Activated T-helper 9 cell treated with anti-CD3 and anti-CD28 coated beads, Interleukin-2, amount 50 U/mL, for 16 hours (primary cell): Measurements from ENCODE around the gene CASP4.
"Not testable (repeated sequence)": the region's sequence is repeated elsewhere in the genome, so short reads cannot be mapped to it uniquely, and the experiment has no call there.

Source experiments
- DNase-seq: peaks from one replicate; pipeline ENCODE4 v3.0.0-alpha.2; 2020; ENCODE audit warnings: low read depth

Gene CASP4

GRCh38 chr11:104956528-104956927, 11.8 kb downstream of the CASP4 start:
- DNase-seq: no peak

GRCh38 chr11:104946907-104947306, 21.5 kb downstream of the CASP4 start:
- DNase-seq: no peak

- DNase-seq: no peak
These were observed 24.3 kb downstream of the CASP4 start for GRCh38 chr11:104944076-104944475.

- DNase-seq: no peak
These were observed 24.8 kb downstream of the CASP4 start for GRCh38 chr11:104943561-104943960.

GRCh38 chr11:104934594-104934993, 33.8 kb downstream of the CASP4 start:
- DNase-seq: no peak

GRCh38 chr11:104934073-104934472, 34.3 kb downstream of the CASP4 start:
- DNase-seq: not testable (repeated sequence)

GRCh38 chr11:104928811-104929210, 39.6 kb downstream of the CASP4 start:
- DNase-seq: no peak

GRCh38 chr11:104926771-104927611, 41.4 kb downstream of the CASP4 start:
- DNase-seq: no peak

GRCh38 chr11:104925850-104926249, 42.5 kb downstream of the CASP4 start:
- DNase-seq: no peak

- DNase-seq: no peak
These were observed 50.1 kb downstream of the CASP4 start for GRCh38 chr11:104918113-104918824.

- no peak for DNase-seq
These were observed 50.9 kb downstream of the CASP4 start for GRCh38 chr11:104917271-104918112.

GRCh38 chr11:104916442-104916841, 51.9 kb downstream of the CASP4 start:
- DNase-seq: no peak

- DNase-seq: no peak
These were observed 56.3 kb downstream of the CASP4 start for GRCh38 chr11:104912102-104912501.

GRCh38 chr11:104908186-104908531, 60.2 kb downstream of the CASP4 start:
- DNase-seq: no peak

- DNase-seq: no peak
These were observed 60.7 kb downstream of the CASP4 start for GRCh38 chr11:104907521-104908185.

- no peak for DNase-seq
These were observed 63.1 kb downstream of the CASP4 start for GRCh38 chr11:104905271-104905670.

GRCh38 chr11:104899226-104899625, 69.1 kb downstream of the CASP4 start:
- DNase-seq: no peak

- DNase-seq: no peak
These were observed 69.7 kb downstream of the CASP4 start for GRCh38 chr11:104898685-104899013.

- no peak for DNase-seq
These were observed 70.3 kb downstream of the CASP4 start, which contains the start of gene CASP12 for GRCh38 chr11:104897891-104898684. Gene CASP12, minus strand, starts transcription at chr11:104898460.

GRCh38 chr11:104895634-104896033, 72.7 kb downstream of the CASP4 start:
- DNase-seq: no peak

- no peak for DNase-seq
These were observed 74.5 kb downstream of the CASP4 start for GRCh38 chr11:104893876-104894275.
